Keratinocyte (primary cell): Measurements from ENCODE around the gene MANF. TPM values are rescaled to one million over a fixed set of nuclear protein-coding genes. Genes with fewer than 3 reads are reported as not detected.

Experiments used
- DNase-seq: peaks from one replicate; pipeline ENCODE4 v3.0.0-alpha.2; 2011; ENCODE audit warnings: low read depth, missing footprints, low spot score
- FAIRE-seq: peaks from 2 replicates; lab custom pipeline; 2011; peaks lifted over from hg19 to GRCh38; lab: Jason Lieb, UNC
- H2AFZ ChIP-seq: 2 replicates; pipeline ENCODE4 v1.6.0; 2012; ENCODE audit warnings: low read length, control low read depth, inconsistent platforms; ENCODE audit not compliant: control insufficient read depth
- H3K27ac ChIP-seq: 2 replicates; pipeline ENCODE4 v1.5.1; 2011; ENCODE audit warnings: low read length; ENCODE audit not compliant: control insufficient read depth, insufficient read depth
- H3K27me3 ChIP-seq: 3 replicates; pipeline ENCODE4 v1.6.0; 2011; ENCODE audit warnings: low read length; ENCODE audit not compliant: control insufficient read depth, insufficient read depth; ENCODE audit errors: extremely low read depth
- H3K36me3 ChIP-seq, 2 experiments: 2 replicates in 1 of 2; 3 replicates in 1 of 2; pipeline ENCODE4 v1.5.1; 2011; ENCODE audit warnings: low read length in 2 of 2, mild to moderate bottlenecking in 1 of 2; ENCODE audit not compliant: control insufficient read depth in 2 of 2, insufficient read depth in 2 of 2; ENCODE audit errors: extremely low read depth in 1 of 2
- H3K4me1 ChIP-seq: 3 replicates; pipeline ENCODE4 v1.5.1; 2011; ENCODE audit warnings: low read length; ENCODE audit not compliant: control insufficient read depth, insufficient read depth; ENCODE audit errors: extremely low read depth
- H3K4me2 ChIP-seq: 3 replicates; pipeline ENCODE4 v1.6.0; 2011; ENCODE audit warnings: low read depth, low read length; ENCODE audit not compliant: control insufficient read depth, insufficient read depth; ENCODE audit errors: extremely low read depth
- H3K4me3 ChIP-seq, 3 experiments: fragments of 200-600 bp in 1 of 3; sonication (generic) in 1 of 3; 2 replicates in 2 of 3; 3 replicates in 1 of 3; pipeline ENCODE4 v1.5.1; 2011 to 2016; ENCODE audit warnings: low read length in 3 of 3, mild to moderate bottlenecking in 3 of 3, control low read depth in 2 of 3, inconsistent platforms in 1 of 3, low read depth in 1 of 3, mixed read lengths in 1 of 3, mixed run types in 1 of 3, moderate library complexity in 1 of 3; ENCODE audit not compliant: control insufficient read depth in 2 of 3, insufficient read depth in 2 of 3; ENCODE audit errors: extremely low read depth in 1 of 3
- H3K79me2 ChIP-seq: 2 replicates; pipeline ENCODE4 v1.6.0; 2012; ENCODE audit warnings: low read length; ENCODE audit not compliant: control insufficient read depth, insufficient read depth
- H3K9ac ChIP-seq: 3 replicates; pipeline ENCODE4 v1.6.0; 2011; ENCODE audit warnings: low read length; ENCODE audit not compliant: control insufficient read depth, insufficient read depth; ENCODE audit errors: extremely low read depth
- H3K9me1 ChIP-seq: 3 replicates; pipeline ENCODE4 v1.6.0; 2011; ENCODE audit warnings: low read length; ENCODE audit not compliant: control insufficient read depth, insufficient read depth; ENCODE audit errors: extremely low read depth
- H3K9me3 ChIP-seq: 2 replicates; pipeline ENCODE4 v1.5.1; 2012; ENCODE audit warnings: low read depth, low read length; ENCODE audit not compliant: control insufficient read depth
- H4K20me1 ChIP-seq: 3 replicates; pipeline ENCODE4 v1.6.0; 2011; ENCODE audit warnings: low read length; ENCODE audit not compliant: control insufficient read depth, insufficient read depth; ENCODE audit errors: extremely low read depth
- EZH2 ChIP-seq: IDR thresholded peaks from one replicate; pipeline ENCODE4 v1.6.1; 2012; ENCODE audit warnings: inconsistent platforms, mild to moderate bottlenecking, low read length, moderate library complexity
- dilution Hi-C: fragments of 300-500 bp; cut with MboI; formaldehyde crosslinking; loops from one replicate; pipeline ENCODE4 v1.7.0; 2020; ENCODE audit warnings: low sequenced_read_pairs; ENCODE audit not compliant: extremely low pct_ligation_motif_present
- polyA plus RNA-seq, 5 experiments: library from polyadenylated mRNA; depleted of rRNA in 3 of 5; stranded (reverse) in 3 of 5; stranded (forward) in 1 of 5; unstranded in 1 of 5; fragments of >200 nt; gene quantifications; 1 replicate in 1 of 5; 2 replicates in 3 of 5; 3 replicates in 1 of 5; pipeline versions ENCODE4 v1.2.1 to v1.2.3, GENCODE V29; 2011 to 2012; ENCODE audit warnings: missing spikeins in 2 of 5, low read depth in 1 of 5, low replicate concordance in 1 of 5
- TF ChIP-seq, protein P1 (sequence below), 3 experiments: IDR thresholded peaks in 1 of 3; conservative IDR thresholded peaks in 1 of 3; optimal IDR thresholded peaks in 1 of 3; 2 replicates in 2 of 3; 3 replicates in 1 of 3; pipeline versions ENCODE3 to v1.5.1; 2011; ENCODE audit warnings: low read length in 3 of 3, mild to moderate bottlenecking in 3 of 3, moderate library complexity in 2 of 3, control low read depth in 1 of 3, inconsistent platforms in 1 of 3; ENCODE audit not compliant: insufficient read depth in 2 of 3; ENCODE audit errors: extremely low read depth in 1 of 3

The MANF gene
- polyA plus RNA-seq, 1 donor (not counting 4 experiments of a cell fraction or from before 2014, with no cell fraction given): 143 TPM

DNA sequence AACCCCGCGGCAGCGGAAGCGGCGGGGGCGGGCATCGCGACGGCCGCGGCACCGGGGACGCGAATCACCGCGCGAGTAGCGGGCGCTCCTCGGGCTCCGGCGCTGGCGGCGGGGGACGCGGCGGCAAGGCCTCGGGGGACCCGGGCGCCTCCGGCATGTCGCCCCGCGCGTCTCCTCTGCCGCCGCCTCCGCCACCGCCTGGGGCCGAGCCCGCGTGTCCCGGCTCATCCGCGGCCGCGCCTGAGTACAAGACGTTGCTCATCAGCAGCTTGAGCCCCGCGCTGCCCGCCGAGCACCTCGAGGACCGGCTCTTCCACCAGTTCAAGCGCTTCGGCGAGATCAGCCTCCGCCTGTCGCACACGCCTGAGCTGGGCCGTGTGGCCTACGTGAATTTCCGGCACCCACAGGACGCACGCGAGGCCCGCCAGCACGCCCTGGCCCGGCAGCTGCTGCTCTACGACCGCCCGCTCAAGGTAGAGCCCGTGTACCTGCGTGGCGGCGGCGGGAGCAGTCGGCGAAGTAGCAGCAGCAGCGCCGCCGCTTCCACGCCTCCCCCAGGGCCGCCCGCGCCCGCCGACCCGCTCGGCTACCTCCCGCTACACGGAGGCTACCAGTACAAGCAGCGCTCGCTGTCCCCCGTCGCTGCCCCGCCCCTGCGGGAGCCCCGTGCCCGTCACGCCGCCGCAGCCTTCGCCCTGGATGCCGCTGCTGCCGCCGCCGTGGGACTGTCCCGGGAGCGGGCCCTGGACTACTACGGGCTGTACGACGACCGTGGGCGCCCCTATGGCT is 6.7 kb downstream of the MANF start:
- H3K36me3 ChIP-seq: peaks cover 38 to 57% of the 10 kb centered on the region in 2 experiments
- H3K9me1 ChIP-seq: no peaks in the 10 kb centered on the region
- H3K9ac ChIP-seq: peak overlapping the region; percentile 86
- FAIRE-seq: no peak
- no peaks in the 10 kb centered on the region for H3K9me3 ChIP-seq
- H3K27ac ChIP-seq: peak overlapping the region; percentile 70
- peak overlapping the region; percentile 7 for H2AFZ ChIP-seq
- H3K79me2 ChIP-seq: peaks cover 63% of the 10 kb centered on the region
- no peaks in the 10 kb centered on the region for H3K27me3 ChIP-seq
- DNase-seq: no peak
- H3K4me2 ChIP-seq: peak overlapping the region; percentile 87
- H3K4me3 ChIP-seq: peak overlapping the region; percentile 58 to 69 (median 62)
- dilution Hi-C loops: loop anchor here (25.0 kb wide), 1 partner anchor 779 kb away; the partner anchor contains the start of genes CISH and MAPKAPK3
- no peak for TF ChIP-seq EZH2
- TF ChIP-seq, protein P1, sequence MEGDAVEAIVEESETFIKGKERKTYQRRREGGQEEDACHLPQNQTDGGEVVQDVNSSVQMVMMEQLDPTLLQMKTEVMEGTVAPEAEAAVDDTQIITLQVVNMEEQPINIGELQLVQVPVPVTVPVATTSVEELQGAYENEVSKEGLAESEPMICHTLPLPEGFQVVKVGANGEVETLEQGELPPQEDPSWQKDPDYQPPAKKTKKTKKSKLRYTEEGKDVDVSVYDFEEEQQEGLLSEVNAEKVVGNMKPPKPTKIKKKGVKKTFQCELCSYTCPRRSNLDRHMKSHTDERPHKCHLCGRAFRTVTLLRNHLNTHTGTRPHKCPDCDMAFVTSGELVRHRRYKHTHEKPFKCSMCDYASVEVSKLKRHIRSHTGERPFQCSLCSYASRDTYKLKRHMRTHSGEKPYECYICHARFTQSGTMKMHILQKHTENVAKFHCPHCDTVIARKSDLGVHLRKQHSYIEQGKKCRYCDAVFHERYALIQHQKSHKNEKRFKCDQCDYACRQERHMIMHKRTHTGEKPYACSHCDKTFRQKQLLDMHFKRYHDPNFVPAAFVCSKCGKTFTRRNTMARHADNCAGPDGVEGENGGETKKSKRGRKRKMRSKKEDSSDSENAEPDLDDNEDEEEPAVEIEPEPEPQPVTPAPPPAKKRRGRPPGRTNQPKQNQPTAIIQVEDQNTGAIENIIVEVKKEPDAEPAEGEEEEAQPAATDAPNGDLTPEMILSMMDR (optimal IDR thresholded peaks at IDR 0.05 in 1 of 3, IDR thresholded peaks at IDR 0.05 in 1 of 3, conservative IDR thresholded peaks at IDR 0.05 in 1 of 3; ENCODE audit: extremely low read depth in 1 of 3, insufficient read depth in 2 of 3, low read length in 3 of 3): no peak
- H4K20me1 ChIP-seq: peaks cover 35% of the 10 kb centered on the region
- H3K4me1 ChIP-seq: peaks cover 39% of the 10 kb centered on the region

DNA sequence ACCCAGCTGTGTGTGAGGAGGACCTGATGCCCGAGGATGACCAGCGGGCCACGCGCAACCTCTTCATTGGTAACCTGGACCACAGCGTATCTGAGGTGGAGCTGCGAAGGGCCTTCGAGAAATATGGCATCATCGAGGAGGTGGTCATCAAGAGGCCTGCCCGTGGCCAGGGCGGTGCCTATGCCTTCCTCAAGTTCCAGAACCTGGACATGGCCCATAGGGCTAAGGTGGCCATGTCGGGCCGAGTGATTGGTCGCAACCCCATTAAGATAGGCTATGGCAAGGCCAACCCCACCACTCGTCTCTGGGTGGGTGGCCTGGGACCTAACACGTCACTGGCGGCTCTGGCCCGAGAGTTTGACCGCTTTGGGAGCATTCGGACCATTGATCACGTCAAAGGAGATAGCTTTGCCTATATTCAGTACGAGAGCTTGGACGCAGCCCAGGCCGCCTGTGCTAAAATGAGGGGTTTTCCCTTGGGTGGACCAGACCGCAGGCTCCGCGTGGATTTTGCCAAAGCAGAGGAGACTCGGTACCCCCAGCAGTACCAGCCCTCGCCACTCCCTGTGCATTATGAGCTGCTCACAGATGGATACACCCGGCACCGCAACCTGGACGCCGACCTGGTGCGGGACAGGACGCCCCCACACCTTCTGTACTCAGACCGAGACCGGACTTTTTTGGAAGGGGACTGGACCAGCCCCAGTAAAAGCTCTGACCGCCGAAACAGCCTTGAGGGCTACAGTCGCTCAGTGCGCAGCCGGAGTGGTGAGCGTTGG is 7.5 kb downstream of the MANF start:
- Histone ChIP-seq H3K27ac (peak overlapping the region; percentile 70), H3K9ac (peak overlapping the region; percentile 86), H3K27me3 (no peaks in the 10 kb centered on the region), H4K20me1 (peaks cover 33% of the 10 kb centered on the region), H2AFZ (no peak overlapping the region), H3K4me1 (peaks cover 33% of the 10 kb centered on the region), H3K9me3 (no peaks in the 10 kb centered on the region), H3K36me3 (peaks cover 41 to 56% of the 10 kb centered on the region in 2 experiments), H3K9me1 (no peaks in the 10 kb centered on the region), H3K4me3 (peak overlapping the region; percentile 58 to 69 (median 62)), H3K79me2 (peaks cover 57% of the 10 kb centered on the region), H3K4me2 (peak overlapping the region; percentile 87)
- no peak for FAIRE-seq
- no peak for DNase-seq
- dilution Hi-C loops: loop anchor here (25.0 kb wide), 1 partner anchor 780 kb away; the partner anchor contains the start of genes CISH and MAPKAPK3
- TF ChIP-seq, protein P1 (optimal IDR thresholded peaks at IDR 0.05 in 1 of 3, IDR thresholded peaks at IDR 0.05 in 1 of 3, conservative IDR thresholded peaks at IDR 0.05 in 1 of 3; ENCODE audit: extremely low read depth in 1 of 3, insufficient read depth in 2 of 3, low read length in 3 of 3): no peak
- TF ChIP-seq EZH2: no peak
